GDM1 (cell line): ENCODE data around the gene EPHA5.

ENCODE experiments used
- DNase-seq: peaks from one replicate; lab custom pipeline; 2025; lab: John Stamatoyannopoulos, UW

EPHA5 gene

DNA sequence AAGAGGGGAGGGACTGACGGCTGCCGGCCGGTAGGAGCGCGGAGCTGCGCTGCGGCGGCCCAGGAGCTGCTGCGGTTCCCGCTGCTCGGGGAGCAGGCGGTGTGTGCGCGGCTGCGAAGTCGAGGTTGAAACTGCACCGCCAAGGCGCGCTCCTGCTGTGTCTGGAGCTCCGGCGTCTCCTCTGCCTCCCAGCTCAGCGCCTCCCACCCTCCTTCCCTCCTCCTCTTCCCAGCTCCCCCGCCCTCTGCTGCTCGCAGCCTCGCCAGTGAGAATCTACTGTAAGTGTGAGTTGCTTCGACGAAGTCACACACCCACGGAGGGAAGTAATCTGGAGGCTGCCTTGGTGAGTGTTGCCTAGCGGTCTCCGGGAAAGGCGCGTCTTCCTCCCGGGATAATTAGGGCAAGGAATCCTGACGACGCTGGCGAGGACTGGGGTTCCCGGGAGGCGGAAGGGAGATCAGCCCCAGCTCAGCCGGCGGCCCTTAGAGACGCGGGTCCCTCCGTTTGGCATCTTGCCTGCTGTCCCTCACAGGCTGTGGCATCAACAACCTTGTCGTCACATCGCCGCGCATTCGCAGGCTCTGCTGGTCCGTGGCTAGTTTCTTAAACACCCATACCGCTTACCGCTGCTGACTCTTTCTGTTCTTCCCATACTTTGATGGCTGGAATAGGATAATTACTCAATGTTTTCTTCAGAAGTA lies at the start of gene EPHA5:
EPHA5 (minus strand) TSS at position 159 of the 701 bp plus-strand sequence. CDS start 747 bp downstream, outside the sequence.
- no peak for DNase-seq

GRCh38 chr4:65719635-65720034 lies 49.3 kb upstream of the EPHA5 start:
- no peak for DNase-seq

- DNase-seq, result no peak
These were observed 28.3 kb upstream of the EPHA5 start for GRCh38 chr4:65698631-65699030.

GRCh38 chr4:65696436-65696835 lies 26.1 kb upstream of the EPHA5 start:
- no peak for DNase-seq

DNA sequence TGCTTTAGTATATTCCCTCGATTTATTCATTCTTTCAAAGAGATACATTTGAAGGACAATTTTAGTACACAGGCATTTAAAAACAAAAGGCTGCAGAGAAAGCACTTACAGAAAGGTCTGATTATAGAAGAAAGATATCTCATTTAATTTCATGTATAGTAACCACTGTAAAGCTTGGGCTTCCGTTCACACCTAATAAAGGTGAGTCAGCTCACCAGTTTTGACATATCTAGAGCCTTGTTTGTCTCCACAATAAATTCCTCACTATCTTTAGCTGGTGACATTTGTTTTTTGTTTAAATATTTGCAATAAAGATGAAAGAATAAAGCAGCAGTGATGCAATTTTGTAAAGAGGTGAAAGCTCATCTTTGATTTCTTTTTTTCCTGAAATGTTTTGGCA lies 1.1 kb upstream of the EPHA5 start:
- DNase-seq, result no peak

DNA sequence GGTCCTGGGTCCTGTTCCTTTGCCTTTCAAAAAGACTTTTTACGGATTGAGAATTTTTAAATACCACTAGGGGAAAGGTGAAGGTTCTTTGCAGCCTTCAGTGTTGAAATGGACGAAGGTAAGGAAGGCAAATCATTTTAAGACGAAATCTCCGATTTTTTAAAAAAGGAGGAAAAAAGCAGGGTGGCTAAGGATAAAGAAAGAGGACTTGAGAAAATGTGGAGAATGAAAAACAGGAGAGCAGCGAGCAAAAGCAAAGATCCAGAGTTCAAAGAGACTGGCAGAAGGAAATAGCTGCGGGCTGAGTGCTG lies 314 bp downstream of the EPHA5 start:
- no peak for DNase-seq

- DNase-seq, result no peak
These were observed 924 bp downstream of the EPHA5 start for GRCh38 chr4:65669111-65670019.

- no peak for DNase-seq
These were observed 1.8 kb downstream of the EPHA5 start for GRCh38 chr4:65668201-65669089.

- no peak for DNase-seq
These were observed 2.7 kb downstream of the EPHA5 start for GRCh38 chr4:65667506-65668041.

GRCh38 chr4:65665771-65666523 lies 4.3 kb downstream of the EPHA5 start:
- no peak for DNase-seq

DNA sequence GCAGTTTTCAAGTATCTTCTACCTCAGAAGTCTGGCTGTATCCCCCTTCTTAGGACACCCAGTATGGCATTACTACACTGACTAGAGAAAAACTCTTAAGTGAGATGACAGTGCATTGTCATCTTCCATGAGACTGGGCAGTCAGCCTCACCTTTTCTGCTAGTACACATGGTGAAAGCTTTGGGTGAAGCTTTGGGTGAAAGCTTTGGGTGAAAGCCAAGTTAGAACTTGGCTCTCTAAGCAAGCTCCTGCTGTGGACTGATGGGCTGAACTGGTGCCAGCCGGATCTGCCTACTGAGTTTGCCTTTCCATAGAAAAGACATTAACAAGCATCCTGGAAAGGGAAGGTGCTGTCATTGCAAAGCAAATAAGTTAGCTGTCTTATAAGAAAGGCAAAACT lies 8.8 kb downstream of the EPHA5 start:
- DNase-seq, result no peak

DNA sequence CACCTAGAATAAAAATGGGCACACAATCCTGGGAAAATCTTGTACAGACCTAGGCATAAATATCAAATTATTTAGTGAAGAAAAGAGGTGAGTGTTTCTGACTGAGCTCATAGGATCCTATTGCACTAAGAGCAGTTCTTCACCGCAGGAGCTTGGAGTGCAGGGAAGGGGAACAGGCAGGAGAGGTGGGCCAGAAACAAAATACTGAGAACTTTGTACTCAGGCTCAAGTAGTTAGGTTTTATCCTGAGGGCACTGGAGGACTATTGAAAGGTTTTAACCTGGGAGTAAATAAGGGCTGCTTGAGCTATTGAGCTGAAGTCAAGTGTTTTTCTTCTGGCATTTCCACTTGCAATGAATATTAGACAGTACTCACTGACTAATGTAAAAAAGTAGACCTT lies 12.2 kb downstream of the EPHA5 start:
- DNase-seq, result no peak

GRCh38 chr4:65656008-65656407 lies 14.3 kb downstream of the EPHA5 start:
- no peak for DNase-seq

DNA sequence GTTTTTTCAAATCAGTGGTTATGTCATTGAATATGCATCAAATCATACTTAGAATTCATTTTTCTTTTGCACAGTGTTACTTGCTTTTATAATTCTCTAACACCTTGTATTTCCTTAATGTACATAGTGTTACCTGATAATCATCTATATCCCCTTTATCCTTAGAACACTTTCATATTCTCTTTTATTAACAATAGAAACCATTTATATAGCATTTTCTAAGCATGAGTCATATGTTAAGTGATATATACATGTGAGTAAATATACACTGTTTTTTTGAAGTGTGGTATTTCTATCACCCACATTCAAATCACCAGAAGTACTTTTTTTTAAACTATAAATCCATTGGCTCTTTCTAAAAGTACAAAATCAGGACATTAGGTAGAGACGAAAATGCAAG lies 15.3 kb downstream of the EPHA5 start:
- DNase-seq, result no peak

- no peak for DNase-seq
These were observed 16.4 kb downstream of the EPHA5 start for GRCh38 chr4:65653740-65654361.

GRCh38 chr4:65651751-65652150 lies 18.5 kb downstream of the EPHA5 start:
- no peak for DNase-seq

DNA sequence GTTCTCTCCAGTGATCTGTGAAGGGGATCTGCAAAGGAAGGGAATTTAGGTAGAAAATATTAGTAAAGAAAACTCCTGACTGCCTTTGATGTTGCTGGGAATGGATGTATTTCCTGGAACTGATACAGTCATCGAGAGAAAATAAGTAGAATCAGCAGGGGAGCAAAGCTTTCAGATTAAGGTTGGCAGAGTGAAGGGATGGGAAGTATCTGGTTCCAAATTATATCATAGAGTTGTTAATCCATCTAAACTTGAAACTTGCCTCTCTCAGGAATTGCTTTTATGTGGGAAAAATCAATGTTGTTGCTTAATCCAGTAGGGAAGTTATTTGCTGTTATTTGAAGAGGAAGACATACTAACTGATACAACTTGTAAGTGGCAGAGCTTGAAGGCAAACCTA lies 19.3 kb downstream of the EPHA5 start:
- no peak for DNase-seq

DNA sequence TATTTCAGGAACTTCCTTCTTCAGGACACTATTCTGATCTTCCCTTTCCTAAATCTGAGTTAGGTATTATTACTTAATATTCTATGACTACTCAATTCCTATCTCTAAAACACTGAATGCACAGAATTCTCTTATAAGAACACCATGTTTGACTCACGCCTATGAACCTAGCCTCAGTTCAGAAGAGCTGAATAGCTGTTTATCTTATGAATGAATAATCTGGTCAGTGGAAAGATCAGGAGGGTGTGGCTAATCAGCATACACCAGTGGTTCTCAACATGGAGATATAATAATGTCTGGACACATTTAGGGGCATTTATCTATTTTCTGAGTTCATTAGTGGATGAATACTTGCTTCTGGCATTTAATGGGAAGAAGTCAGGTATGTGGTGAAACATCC lies 24.2 kb downstream of the EPHA5 start:
- DNase-seq, result no peak

DNA sequence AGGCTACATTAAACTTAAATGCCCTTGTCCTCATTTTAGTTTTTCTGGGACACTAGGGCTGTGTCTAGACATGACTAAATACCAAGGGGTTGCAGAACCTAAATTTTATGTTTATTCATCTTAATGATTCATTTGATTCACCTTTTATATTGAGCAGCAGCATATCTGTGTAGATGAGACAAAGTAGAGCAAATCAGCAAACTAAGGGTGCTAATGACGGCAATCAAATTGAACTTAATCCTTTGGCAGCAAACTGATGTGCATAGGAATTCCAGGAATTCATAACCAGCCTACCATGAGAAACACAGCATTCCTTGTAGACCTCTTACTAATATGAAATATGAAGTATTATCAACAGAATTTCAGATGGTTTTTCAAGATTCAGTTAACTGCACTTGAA lies 25.1 kb downstream of the EPHA5 start:
- DNase-seq, result no peak

- DNase-seq, result no peak
These were observed 35.1 kb downstream of the EPHA5 start for GRCh38 chr4:65635051-65635821.
